Skeletal muscle satellite cell (primary cell): ENCODE results near the gene LTBP2.
"Not testable (repeated sequence)": the region's sequence is repeated elsewhere in the genome, so short reads cannot be mapped to it uniquely, and the experiment has no call there.

Experiments
- H3K27me3 ChIP-seq: 2 replicates; pipeline ENCODE4 v1.7.0; 2013; ENCODE audit warnings: low read length; ENCODE audit not compliant: control insufficient read depth, insufficient read depth
- H3K36me3 ChIP-seq: 2 replicates; pipeline ENCODE4 v1.7.0; 2013; ENCODE audit warnings: mild to moderate bottlenecking, control low read depth, low read length; ENCODE audit not compliant: insufficient read depth
- H3K4me1 ChIP-seq: 2 replicates; pipeline ENCODE4 v1.7.0; 2013; ENCODE audit warnings: low read length; ENCODE audit not compliant: control insufficient read depth, insufficient read depth
- H3K4me2 ChIP-seq: 2 replicates; pipeline ENCODE4 v1.7.0; 2013; ENCODE audit warnings: mild to moderate bottlenecking, low read length
- H3K4me3 ChIP-seq: 2 replicates; pipeline ENCODE4 v1.7.0; 2013; ENCODE audit warnings: low read length
- H3K9ac ChIP-seq: 2 replicates; pipeline ENCODE4 v1.7.0; 2013; ENCODE audit warnings: mild to moderate bottlenecking, low read depth, low read length, moderate library complexity
- H3K9me3 ChIP-seq: replicated peaks from 2 replicates; pipeline ENCODE4 v1.7.0; 2013; ENCODE audit warnings: mild to moderate bottlenecking, control low read depth, low read length

The LTBP2 gene

GRCh38 chr14:74462993-74463392 lies 149.0 kb downstream of the LTBP2 start:
- Histone ChIP-seq H3K27me3 (peaks cover 50% of the 10 kb centered on the region), H3K36me3 (no peaks in the 10 kb centered on the region), H3K9ac (no peak overlapping the region), H3K4me2 (no peak overlapping the region), H3K9me3 (no peaks in the 10 kb centered on the region), H3K4me3 (no peak overlapping the region), H3K4me1 (peaks cover 5% of the 10 kb centered on the region)

- H3K4me1 ChIP-seq, result peaks cover 5% of the 10 kb centered on the region
- H3K4me2 ChIP-seq, result no peak overlapping the region
- H3K9ac ChIP-seq, result no peak overlapping the region
- no peaks in the 10 kb centered on the region for H3K36me3 ChIP-seq
- peaks cover 66% of the 10 kb centered on the region for H3K27me3 ChIP-seq
- no peak overlapping the region for H3K4me3 ChIP-seq
- no peaks in the 10 kb centered on the region for H3K9me3 ChIP-seq
These were observed 152.1 kb downstream of the LTBP2 start for GRCh38 chr14:74459976-74460375.

GRCh38 chr14:74459289-74459946 lies 152.6 kb downstream of the LTBP2 start:
- H3K36me3 ChIP-seq, result no peaks in the 10 kb centered on the region
- no peak overlapping the region for H3K9ac ChIP-seq
- no peak overlapping the region for H3K4me3 ChIP-seq
- peaks cover 68% of the 10 kb centered on the region for H3K27me3 ChIP-seq
- H3K9me3 ChIP-seq, result no peaks in the 10 kb centered on the region
- H3K4me1 ChIP-seq, result peaks cover 5% of the 10 kb centered on the region
- H3K4me2 ChIP-seq, result no peak overlapping the region

GRCh38 chr14:74457565-74457895 lies 154.5 kb downstream of the LTBP2 start:
- H3K9ac ChIP-seq, result no peak overlapping the region
- no peak overlapping the region for H3K4me2 ChIP-seq
- no peaks in the 10 kb centered on the region for H3K9me3 ChIP-seq
- H3K27me3 ChIP-seq, result peaks cover 55% of the 10 kb centered on the region
- peaks cover 5% of the 10 kb centered on the region for H3K4me1 ChIP-seq
- H3K4me3 ChIP-seq, result no peak overlapping the region
- H3K36me3 ChIP-seq, result no peaks in the 10 kb centered on the region

GRCh38 chr14:74456684-74457564 lies 155.1 kb downstream of the LTBP2 start:
- Histone ChIP-seq H3K9ac (no peak overlapping the region), H3K36me3 (no peaks in the 10 kb centered on the region), H3K4me3 (no peak overlapping the region), H3K27me3 (peaks cover 54% of the 10 kb centered on the region), H3K4me1 (peaks cover 5% of the 10 kb centered on the region), H3K4me2 (no peak overlapping the region), H3K9me3 (no peaks in the 10 kb centered on the region)

GRCh38 chr14:74454397-74454796 lies 157.6 kb downstream of the LTBP2 start:
- not testable (repeated sequence) for H3K9ac ChIP-seq, H3K36me3 ChIP-seq, H3K4me1 ChIP-seq, H3K9me3 ChIP-seq, H3K4me2 ChIP-seq, H3K4me3 ChIP-seq
- H3K27me3 ChIP-seq, result peaks cover 69% of the 10 kb centered on the region
